OCI-M1 (cell line): ENCODE results near the gene PDGFRA.
A peak's percentile ranks its signal among the peaks of the same experiment; 100 is the strongest.

Source experiments
- DNase-seq: peaks from one replicate; lab custom pipeline; 2025; lab: John Stamatoyannopoulos, UW

The PDGFRA gene

GRCh38 chr4:54228961-54229501, at the start of gene PDGFRA:
PDGFRA (plus strand) TSS chr4:54229293; CDS start chr4:54258769, 29,476 bp downstream.
- no peak for DNase-seq

- no peak for DNase-seq
Observed at GRCh38 chr4:54184581-54184980, 44.5 kb upstream of the PDGFRA start.

- peak; percentile 8 for DNase-seq
Observed at GRCh38 chr4:54185044-54185780, 43.9 kb upstream of the PDGFRA start.

GRCh38 chr4:54185866-54186265, 43.2 kb upstream of the PDGFRA start:
- peak; percentile 49 for DNase-seq

DNA sequence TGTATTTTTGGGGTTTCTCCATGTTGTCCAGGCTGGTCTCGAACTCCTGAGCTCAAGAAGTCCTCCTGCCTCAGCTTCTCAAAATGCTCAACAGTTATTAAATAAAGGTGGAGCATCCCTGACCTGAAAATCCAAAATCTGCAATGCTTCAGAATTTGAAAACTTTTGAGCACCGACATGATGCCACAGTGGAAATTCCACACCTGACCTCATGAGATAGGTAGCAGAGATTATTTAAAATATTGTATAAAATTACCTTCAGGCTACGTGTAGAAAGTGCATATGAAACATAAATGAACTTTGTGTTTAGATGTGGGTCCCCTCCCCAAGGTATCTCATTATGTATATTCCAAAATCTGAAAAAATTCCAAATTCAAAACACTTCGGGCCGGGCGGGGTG, 42.7 kb upstream of the PDGFRA start:
- no peak for DNase-seq

GRCh38 chr4:54187148-54187547, 41.9 kb upstream of the PDGFRA start:
- DNase-seq, result no peak

- DNase-seq, result no peak
Observed at GRCh38 chr4:54189140-54189539, 40.0 kb upstream of the PDGFRA start.

- no peak for DNase-seq
Observed at GRCh38 chr4:54192811-54193210, 36.3 kb upstream of the PDGFRA start.

DNA sequence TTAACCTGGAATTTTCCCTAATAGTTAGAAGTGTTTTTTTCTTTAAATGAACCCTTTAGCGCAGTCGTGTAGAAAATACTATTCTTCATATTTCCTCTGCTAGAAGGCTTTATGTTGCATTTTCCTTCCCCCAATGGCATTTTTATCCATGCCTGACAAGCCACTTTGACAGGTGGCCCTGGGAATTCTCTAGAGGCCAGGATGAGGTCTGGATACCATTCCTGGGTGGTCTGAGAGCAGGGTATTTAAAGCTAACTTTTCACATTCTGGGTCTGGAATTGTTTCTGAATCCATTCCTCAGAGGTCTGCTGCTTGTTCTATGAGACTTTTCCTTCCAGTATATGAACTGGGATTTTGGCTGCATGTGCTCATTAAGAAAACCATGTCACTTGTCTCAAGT, 31.2 kb upstream of the PDGFRA start:
- DNase-seq, result no peak

DNA sequence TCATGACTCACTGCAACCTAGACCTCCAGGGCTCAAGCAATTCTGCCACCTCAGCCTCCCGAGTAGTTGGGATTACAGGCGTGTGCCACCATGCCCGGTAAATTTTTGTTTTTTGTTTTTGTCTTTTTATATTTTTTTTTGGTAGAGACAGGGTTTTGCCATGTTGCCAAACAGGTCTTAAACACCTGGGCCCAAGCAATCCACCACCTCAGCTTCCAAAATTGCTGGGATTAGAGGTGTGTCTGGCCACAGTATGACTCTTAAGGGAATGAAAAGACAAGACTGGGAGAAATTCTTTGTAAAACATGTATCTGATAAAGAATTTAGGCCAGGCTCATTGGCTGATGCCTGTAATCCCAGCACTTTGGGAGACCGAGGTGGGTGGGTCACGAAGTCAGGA, 29.2 kb upstream of the PDGFRA start:
- no peak for DNase-seq

- DNase-seq, result no peak
Observed at GRCh38 chr4:54209617-54210016, 19.5 kb upstream of the PDGFRA start.

DNA sequence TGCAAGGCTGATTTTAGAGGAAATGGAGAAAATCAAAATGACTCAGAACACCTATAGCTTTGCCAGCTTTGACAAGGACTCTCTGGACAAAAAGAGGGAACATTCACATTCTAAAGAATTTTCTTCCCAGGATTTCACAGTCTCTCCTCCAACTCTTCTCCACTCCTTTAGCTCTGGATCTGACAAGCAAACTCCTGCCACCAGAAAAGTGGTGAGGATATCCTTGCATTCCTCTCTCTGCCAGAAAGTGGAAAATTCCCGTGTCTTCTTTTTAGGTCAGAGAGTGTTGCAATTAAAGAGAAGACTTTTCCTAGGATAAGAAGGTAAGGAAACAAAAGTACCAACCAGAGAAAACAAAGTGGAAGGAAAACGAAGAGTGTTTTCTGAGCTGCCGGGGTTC, 16.1 kb upstream of the PDGFRA start:
- no peak for DNase-seq

DNA sequence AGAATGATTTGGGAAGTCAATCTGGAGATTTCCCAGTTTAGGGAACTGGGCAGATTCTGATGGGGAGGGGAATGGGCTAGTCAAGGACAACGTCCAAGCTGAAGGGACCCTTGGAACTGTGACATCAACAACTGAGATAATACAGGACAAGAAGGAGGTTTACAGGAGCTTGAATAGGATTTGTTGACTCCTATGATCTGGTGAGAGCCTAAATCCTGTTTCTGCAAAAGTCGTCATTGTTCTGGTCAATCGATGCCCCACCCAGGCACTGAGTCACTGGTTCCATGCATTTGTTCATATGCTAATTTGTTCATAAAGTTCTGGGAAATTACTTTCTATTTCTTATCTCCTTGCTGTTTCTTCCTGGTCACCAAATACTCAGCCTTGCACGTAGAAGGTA, 15.3 kb upstream of the PDGFRA start:
- DNase-seq, result peak; percentile 43

GRCh38 chr4:54215379-54216077, 13.6 kb upstream of the PDGFRA start:
- no peak for DNase-seq

- DNase-seq, result peak; percentile 86
Observed at GRCh38 chr4:54217642-54218495, 11.2 kb upstream of the PDGFRA start.

GRCh38 chr4:54218736-54219135, 10.4 kb upstream of the PDGFRA start:
- DNase-seq, result no peak

DNA sequence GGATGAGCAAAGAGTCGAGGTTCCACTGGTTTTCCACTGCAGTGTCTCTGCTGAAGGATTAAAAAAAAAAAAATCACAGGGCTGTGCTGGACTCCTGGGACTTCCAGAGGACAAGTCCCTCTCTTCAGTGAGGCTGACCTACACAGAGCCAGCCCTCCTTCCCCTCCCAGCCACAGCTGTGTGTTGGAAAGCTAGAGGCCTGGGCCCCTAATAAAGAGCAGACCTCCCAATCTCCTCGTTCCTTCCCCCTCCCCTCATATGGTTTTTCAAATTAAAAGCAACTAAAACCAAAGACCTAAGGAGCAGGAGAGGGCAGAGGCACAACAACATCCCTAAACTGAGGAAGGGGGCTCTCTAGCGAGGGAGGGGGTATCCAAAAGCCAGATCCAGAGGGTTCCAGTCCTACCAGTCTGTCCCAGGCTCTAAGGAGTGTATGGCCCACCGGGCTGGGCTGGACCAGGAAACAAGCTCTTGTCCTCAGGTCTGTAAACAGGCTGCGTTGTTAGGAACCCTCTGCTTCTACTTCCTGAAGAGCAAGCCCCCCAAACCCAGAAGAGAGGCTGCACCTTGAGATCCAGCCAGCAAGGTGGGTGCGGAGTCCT, 4.0 kb upstream of the PDGFRA start:
- no peak for DNase-seq

GRCh38 chr4:54225598-54226403, 3.3 kb upstream of the PDGFRA start:
- DNase-seq, result no peak

DNA sequence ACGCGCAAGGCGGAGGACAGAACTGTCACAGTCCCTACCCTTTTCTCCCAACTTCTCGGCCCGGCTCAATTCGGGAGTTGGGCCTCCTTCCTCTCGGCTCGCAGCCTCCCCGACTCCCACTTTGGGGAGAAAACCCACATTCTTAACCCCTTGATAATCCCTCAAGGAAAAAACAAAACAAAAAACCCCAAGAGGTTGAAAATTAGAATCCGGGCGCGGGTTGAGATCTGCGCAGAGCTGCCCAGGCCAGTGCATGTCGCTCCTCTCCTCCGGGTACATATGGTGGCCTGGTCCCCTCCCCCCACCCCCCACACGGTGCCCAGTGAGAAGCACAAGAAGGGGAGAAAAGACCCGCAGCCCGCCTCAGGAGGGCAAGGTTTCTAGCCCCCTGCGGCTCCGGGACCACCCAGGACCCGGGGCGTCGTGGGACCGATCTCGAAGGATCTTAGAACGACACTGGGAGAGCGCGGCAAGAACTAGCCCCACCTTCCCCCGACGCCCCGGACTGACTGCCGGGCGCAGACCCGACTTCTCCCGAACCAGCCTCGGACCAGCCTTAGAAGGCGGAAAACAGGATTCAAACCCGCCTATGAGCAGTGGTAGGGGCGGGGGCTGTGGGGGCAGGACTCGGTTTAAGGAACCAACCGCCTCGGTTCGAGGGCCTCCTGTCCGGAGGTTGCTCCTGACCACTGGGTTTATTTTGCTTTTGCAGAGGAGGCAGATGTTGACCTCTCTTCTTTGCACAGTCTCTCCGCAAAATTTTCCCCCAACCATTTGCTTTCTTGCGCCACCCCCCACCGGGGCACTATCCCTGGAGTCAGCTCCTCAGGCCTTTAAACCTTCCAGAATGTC, 2.5 kb upstream of the PDGFRA start:
- DNase-seq, result no peak
